Ureter (tissue), 1 donor: ENCODE data around the gene CCL17. TPM values are rescaled to one million over a fixed set of nuclear protein-coding genes. Genes with fewer than 3 reads are reported as not detected.
"Not testable (repeated sequence)": the region's sequence is repeated elsewhere in the genome, so short reads cannot be mapped to it uniquely, and the experiment has no call there.

ENCODE experiments used
- DNase-seq: peaks from one replicate; pipeline ENCODE4 v3.0.0-alpha.2; 2020; ENCODE audit warnings: low spot score
- total RNA-seq: library from RNA; stranded (reverse); gene quantifications from one replicate; pipeline ENCODE4 v1.2.4, GENCODE V29; 2023
- donor health status: DM: yes; HTN: yes; CAD: no.

The CCL17 gene
- total RNA-seq, 1 donor from 2014 or later = 0.78 TPM

DNA sequence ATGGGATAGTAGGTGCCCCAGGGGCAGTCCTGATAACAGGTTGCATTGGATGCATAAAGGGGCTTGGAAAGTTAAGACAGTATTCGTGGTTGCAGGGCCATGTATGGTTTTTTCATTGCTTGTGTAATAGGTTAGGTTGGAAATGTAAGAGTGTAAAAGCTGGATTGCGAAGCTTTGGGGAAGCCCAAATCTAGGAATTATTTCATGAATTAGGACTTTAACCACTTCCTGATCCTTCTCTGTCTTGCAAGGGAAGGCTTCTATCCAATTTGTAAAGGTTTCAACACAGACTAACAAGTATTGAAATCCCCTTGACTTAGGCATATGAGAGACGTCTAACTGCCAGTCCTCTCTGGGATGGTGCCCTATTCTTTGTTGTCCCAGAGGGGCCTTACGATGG lies 7.8 kb upstream of the CCL17 start:
- no peak for DNase-seq

DNA sequence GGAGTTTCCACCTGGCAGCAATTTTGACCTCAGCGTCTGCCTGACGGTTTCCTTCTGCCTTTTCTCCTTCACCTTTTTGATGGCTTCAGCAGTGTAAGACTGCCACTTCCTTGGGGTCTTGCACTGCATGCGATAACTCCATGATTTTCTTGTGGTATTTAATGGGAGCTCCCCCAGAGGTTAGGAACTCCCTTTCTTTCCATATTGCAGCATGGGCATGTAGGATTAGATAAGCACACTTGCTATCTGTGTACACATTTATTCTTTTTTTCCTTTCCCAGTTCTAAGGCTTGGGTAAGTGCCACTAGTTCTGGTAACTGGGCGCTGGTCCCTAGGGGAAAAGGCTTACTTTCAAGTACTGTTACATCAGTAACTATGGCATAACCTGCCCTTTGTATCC lies 7.1 kb upstream of the CCL17 start:
- not testable (repeated sequence) for DNase-seq

- DNase-seq = no peak
Measured at GRCh38 chr16:57401943-57402640, 2.5 kb upstream of the CCL17 start.

GRCh38 chr16:57405097-57405496 lies 530 bp downstream of the CCL17 start:
- DNase-seq = no peak

DNA sequence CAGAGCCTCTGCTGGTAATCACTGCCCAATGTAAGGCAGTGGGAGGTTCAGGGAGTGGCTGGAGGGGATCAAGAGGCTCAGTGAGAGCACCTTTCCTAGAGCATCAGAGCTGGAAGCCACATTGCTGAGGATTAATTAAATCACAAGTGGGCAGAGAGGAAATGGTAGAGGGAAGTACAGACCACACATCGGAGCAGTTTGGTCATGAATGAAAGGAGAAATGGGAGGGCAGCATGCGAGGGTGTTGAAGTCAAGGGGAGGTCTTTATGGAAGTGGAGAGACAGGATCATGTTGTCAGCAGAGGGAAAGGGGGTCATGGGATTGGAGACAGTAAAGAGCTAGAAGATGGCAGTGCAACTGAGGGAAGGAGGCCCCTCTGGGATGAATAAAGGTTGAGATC lies 2.3 kb downstream of the CCL17 start:
- no peak for DNase-seq

GRCh38 chr16:57407521-57408353 lies 3.2 kb downstream of the CCL17 start:
- DNase-seq = no peak

GRCh38 chr16:57409065-57409464 lies 4.5 kb downstream of the CCL17 start:
- no peak for DNase-seq

DNA sequence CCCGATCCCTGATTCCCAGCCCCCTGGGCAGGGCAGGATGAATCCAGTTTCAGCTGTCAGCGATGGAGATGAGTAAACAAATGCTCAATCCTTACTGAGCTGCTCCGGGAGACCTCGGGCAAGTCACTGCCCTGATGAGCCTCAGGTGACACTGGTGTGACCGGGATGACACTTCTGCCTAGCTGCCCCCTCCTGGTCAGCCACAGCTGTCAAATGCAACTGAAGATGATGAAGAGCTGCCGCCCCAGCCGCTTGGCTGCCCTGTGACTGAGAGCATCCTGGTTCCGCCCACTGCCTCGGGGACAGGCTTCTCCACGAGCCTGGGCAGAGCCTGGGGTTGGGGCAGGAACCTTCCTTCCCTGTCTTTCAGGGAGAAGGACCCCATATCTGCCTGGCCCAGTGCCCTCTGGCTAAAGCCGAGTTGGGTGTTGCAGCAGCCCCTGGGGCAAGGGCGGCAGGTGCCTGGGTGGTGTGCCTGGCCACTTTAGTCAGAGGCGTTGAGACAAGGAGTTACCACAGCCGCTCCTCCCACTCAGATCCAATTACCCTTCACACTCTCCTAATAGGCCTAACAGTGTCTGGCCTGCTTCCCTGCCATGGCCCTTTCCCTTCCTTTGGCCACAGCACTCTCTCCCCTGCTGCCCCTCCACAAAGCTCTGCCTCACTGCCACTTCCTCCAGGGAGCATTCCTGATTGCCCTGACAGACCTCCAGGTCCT lies 5.5 kb downstream of the CCL17 start:
- DNase-seq = no peak

GRCh38 chr16:57411362-57411976 lies 6.9 kb downstream of the CCL17 start:
- no peak for DNase-seq

DNA sequence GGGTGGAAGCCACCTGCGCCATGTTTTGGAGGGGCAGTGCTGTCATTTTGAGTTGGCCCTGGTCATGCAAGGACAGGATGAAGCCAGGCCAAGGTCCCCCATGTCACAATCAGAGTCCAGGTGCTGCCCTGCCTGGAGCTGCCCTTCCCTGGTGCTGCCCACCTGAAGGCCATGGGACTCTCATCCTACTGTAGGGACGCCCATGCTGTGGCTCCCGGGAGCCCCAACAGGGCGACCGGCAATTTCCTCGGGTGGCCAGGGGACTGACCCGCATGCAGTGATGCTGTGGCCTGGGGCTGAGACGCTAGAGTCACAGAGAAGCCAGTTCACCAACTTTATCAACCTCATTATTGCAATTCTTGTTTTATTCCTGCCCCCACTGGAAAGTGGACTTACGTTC lies 8.0 kb downstream of the CCL17 start:
- DNase-seq = no peak

DNA sequence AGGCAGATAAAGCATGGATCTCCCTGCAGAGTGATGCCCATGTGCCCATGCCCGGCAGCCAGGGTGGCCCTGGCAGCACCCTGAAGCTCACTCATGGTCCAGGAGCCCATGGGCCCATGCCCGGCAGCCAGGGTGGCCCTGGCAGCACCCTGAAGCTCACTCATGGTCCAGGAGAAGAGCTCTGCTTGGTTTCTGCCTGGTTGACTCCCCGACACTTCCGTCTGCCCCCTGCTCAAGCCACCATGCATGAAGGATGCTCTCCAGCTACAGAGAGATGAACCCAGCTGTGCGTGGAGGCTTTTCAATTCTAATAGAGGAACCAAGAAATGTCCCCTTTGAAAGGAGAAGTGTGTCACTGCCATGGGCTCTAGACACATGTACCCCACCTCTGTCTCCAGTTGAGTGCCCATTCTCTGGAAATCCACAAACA lies 8.7 kb downstream of the CCL17 start:
- no peak for DNase-seq

- DNase-seq = no peak
Measured at GRCh38 chr16:57413733-57414132, 9.2 kb downstream of the CCL17 start.

- no peak for DNase-seq
Measured at GRCh38 chr16:57416084-57416483, 11.5 kb downstream of the CCL17 start.

- DNase-seq = no peak
Measured at GRCh38 chr16:57419506-57419905, 14.9 kb downstream of the CCL17 start.

DNA sequence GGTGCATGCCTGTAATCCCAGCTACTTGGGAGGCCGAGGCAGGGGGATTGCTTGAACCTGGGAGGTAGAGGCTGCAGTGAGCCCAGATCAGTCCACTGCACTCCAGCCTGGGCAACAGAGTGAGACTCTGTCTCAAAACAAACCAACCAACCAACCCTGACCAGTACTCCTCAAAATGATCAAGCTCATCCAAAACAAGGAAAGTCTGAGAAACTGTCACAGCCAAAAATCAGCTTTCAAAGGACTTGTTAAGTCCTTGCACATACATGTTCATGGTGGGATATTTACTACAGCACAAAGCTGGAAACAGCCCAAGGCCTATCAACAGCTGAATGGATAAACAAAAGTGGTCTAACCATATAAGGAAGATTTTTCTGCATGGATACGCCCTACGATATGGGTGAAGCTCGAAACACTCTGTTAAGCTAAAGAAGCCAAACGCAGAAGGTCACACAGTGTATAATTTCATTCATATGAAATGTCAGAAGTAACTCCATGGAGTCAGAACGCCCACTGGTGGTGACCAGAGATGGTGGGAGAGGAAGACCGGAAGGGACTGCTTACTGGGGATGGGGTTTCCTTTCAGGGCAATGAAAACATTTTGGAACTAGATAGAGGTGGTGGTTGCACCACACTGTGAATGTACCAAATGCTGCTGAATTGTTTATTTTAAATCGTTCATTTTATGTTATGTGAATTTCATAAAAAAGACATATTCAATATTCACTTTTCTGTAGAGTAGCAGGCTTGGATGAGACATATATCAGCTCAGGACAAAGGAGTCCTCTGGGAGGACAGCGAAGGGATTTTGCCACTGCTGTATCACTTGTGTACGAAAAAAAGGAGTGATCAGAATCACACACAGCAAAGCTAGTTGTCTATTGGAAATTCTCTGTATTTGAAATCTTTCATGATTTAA lies 17.7 kb downstream of the CCL17 start:
- peak; percentile 76 for DNase-seq

DNA sequence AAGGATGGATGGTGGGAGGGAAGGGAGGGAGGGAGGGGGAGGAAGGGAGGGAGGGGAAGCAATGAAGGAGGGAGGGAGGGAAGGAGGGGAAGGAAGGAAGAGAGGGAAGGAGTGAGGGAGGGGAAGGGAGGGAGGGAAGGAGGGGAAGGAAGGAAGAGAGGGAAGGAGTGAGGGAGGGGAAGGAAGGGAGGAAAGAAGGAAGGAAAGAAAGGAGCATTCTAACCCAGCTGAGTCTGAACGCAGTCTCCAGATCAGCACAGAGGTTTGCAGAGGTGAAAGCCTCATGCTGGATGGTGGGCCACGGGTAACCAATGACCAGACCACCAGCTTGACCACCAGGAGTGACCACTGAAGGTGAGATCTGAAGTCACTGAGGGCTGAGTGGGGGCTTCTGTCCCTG lies 18.6 kb downstream of the CCL17 start:
- no peak for DNase-seq

DNA sequence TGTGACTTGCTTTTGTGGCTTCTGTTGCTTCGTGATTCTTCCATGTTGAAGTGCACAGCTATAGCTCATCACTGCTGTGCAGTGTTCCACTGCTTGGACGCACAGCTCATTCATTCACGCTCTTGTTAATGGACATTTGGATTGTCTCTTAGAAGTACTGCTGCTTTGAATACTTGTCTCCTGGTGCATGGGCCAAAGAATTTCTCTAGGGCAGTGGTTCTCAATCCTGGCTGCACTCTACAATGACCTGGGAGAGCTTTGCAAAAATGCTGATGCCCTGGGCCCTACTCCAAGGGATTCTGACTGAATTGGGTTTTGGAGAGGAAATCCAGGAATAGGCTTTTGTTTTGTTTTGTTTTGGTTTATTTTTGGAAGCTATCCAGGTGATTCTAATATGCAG lies 20.0 kb downstream of the CCL17 start:
- no peak for DNase-seq

DNA sequence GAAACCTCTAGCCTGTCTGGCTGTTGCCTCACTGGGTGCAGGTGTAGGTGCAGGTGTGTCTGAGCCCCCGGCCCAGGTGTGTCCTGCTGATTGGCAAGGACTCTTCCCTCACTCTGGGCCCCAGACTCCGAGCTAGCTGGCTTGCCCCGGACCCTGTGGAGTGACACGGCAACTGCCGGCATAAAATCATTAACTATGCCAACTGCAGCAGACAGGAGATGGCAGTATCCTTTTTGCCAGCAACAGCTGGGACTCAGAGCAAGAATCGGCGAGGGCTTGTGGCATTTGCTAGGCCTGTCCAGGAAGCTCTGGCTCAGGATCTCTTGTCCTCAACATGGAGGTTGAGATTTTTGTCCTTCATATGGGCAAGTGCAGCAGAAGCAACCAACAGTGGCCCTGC lies 21.8 kb downstream of the CCL17 start:
- no peak for DNase-seq

DNA sequence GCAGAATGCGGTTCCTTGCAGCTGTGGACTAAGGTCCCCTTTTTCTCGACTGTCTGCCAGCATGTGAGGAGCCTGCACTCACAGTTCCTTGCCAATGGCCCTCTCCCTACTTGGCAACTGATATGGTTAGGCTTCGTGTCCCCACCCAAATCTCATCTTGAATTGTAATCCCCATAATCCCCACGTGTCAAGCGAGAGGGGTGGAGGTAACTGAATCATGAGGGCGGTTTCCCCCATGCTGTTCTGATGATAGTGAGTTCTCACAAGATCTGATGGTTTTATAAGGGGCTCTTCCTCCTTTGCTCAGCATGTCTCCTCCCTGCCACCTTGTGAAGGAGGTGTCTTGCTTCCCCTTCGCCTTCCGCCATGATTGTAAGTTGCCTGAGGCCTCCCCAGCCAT lies 22.7 kb downstream of the CCL17 start:
- no peak for DNase-seq

- DNase-seq = no peak
Measured at GRCh38 chr16:57427824-57428223, 23.3 kb downstream of the CCL17 start.

DNA sequence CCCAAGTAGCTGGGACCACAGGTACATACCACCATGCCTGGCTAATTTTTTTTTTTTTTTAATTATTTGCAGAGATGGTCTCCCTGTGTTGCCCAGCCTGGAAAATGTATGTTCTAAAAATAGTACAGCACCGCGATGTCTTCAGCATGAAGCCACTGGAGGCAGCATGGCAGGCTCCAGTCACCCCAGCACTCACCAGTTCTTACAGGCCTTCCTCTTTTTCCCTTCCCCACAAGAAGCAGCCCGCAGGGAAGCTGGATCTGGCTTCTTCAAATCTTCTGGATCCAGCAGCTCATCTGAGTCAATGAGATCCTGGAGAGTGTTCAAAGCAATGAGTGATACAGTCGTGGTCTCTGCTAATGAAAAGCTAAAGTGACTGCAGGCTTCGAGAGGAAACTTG lies 26.4 kb downstream of the CCL17 start:
- no peak for DNase-seq
